HG02885 (cell line): ENCODE measurements around the gene CABLES2.
"Not testable (repeated sequence)": the region's sequence is repeated elsewhere in the genome, so short reads cannot be mapped to it uniquely, and the experiment has no call there.

Experiments
- ATAC-seq: cut with Tn5 transposase; IDR thresholded peaks from one replicate; pipeline ENCODE4 v1.9.1; 2021; ENCODE audit warnings: mild to moderate bottlenecking; ENCODE audit not compliant: unreplicated experiment, poor library complexity

The CABLES2 gene

GRCh38 chr20:62376112-62377063 lies 30.7 kb downstream of the CABLES2 start:
- no peak for ATAC-seq

GRCh38 chr20:62374331-62375152 lies 32.5 kb downstream of the CABLES2 start:
- no peak for ATAC-seq

DNA sequence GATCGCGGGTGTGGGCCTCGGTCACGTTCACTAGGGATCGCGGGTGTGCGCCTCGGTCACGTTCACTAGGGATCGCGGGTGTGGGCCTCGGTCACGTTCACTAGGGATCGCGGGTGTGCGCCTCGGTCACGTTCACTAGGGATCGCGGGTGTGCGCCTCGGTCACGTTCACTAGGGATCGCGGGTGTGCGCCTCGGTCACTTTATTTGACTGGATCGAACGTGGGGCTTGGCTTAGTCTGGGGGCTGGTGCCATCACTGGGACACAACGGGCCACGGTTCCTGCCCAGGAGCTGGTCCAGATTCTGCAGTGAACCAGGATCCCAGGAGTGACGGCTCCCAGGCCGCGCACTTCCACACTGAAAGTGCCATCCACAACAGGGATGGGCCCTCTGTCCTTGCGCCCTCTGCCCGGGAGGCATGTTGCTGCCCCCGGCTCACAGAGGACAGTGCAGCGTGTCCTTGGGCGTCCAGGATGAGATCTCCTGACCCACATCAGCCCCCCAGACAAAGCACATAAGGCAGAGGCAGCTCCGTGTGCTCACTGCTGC lies 33.4 kb downstream of the CABLES2 start:
- not testable (repeated sequence) for ATAC-seq

GRCh38 chr20:62372042-62372993 lies 34.8 kb downstream of the CABLES2 start:
- no peak for ATAC-seq

DNA sequence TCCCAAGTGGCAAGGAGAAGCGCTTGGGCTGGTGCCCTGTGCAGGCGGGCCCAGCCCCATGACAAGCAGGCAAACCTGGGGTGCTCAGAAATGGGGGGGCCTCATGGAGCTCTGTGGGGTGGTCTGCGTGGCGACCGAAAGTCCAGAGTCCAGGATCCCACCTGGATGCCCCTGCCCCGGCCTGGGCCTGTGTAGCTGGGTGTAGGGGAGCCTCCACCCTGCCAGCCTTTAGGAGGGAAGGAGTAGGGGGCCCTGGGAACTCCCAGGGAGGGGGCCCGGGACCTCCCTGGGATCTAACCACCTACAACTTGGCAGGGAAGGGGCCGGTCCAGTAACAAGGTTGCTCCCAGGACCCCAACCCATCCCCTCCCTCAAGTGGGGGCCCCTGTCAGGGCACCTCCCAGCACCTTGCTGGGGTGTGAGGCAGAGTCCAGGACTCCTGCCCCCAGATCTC lies 35.5 kb downstream of the CABLES2 start:
- ATAC-seq: no peak

GRCh38 chr20:62370807-62371587 lies 36.1 kb downstream of the CABLES2 start:
- ATAC-seq: no peak

DNA sequence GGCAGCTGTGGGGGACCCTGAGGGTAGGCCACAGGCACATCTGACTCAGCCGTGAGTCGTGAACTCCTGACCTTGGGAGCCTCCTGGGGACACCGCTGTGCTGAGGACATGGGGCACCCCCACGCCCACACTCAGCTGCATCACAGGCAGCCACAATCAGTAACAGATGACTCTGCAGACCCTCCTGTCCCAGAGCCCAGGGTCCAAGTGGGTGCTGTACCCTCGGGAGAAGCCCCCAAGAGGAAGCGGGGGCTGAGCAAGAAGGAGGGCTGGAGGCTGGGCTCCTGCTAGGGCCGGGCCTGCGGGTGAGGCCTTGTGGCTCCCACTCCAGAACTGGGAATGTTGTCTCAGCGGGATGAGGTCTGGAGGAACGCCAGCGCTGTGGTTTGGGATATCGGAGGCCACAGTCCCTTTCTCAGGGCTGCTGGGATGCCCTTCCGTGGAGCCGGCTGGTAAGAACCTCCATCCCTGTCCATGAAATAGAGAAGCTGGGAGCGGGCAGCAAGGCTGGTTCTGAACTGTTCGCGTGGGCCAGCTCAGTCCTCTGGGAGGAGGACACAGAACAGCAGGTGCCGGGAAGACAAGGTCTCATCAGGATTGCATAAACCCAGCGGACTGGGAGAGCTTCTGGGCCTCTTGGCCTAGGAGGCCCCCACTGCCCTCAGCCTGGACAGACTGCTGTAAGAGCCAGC lies 36.8 kb downstream of the CABLES2 start:
- no peak for ATAC-seq

GRCh38 chr20:62369815-62370114 lies 37.3 kb downstream of the CABLES2 start:
- ATAC-seq: no peak

GRCh38 chr20:62368976-62369814 lies 37.9 kb downstream of the CABLES2 start:
- ATAC-seq: no peak

- ATAC-seq: no peak
Measured at GRCh38 chr20:62368392-62368975, 38.6 kb downstream of the CABLES2 start.

DNA sequence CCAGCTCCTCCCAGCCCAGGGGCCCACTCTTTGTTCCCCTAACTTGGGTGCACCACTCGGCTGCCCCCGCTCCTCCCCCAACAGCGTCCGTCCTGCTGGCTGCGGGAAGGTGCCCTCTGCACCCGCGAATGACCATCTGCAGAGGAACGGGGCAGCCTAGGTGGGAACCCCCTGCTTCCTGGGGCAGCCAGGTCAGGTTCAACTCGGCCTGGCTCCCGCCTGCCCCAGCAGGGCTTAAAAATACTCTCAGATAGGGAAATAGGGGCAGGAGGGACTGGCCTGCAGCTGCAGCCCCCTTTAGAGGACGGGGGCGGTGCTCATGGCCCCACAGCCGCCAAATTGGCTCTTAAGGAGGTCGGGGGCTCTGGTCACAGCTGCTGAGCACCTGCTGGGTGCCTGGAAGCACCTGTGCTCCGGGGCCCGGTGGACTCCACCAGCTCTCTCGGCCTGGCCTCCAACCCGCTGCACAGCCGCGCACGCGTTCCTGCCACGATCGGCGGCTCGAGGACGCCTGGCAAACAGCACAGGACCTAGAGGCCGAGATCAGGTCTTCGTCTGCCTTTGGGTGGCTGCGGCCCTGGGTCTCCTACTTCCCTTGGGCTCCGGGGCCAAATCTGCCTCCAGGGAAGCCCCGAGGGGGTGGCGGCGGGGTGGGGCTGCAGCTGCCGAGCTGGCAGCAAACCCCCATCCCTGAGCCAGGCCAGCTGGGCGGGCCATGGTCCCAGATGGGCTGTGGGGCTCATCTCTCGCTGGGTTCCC lies 39.3 kb downstream of the CABLES2 start:
- no peak for ATAC-seq

- peak; percentile 35 for ATAC-seq
Measured at GRCh38 chr20:62367136-62367632, 39.9 kb downstream of the CABLES2 start, which contains the start of gene LAMA5. Gene LAMA5 (minus strand): TSS chr20:62367312. CDS start chr20:62367245, 67 bp downstream.

GRCh38 chr20:62366370-62367135 lies 40.5 kb downstream of the CABLES2 start:
- peak; percentile 16 for ATAC-seq

- no peak for ATAC-seq
Measured at GRCh38 chr20:62365814-62366369, 41.2 kb downstream of the CABLES2 start.
